H4 (cell line): ENCODE results near the gene ABCB9. TPM values are rescaled to one million over a fixed set of nuclear protein-coding genes. Genes with fewer than 3 reads are reported as not detected.
A peak's percentile ranks its signal among the peaks of the same experiment; 100 is the strongest.

Source experiments
- DNase-seq: peaks from one replicate; pipeline ENCODE4 v3.0.0-alpha.2; 2015; ENCODE audit warnings: low spot score
- total RNA-seq: library from RNA; depleted of rRNA; stranded (reverse); fragments of >200 nt; shearing (Covaris generic); gene quantifications from 2 replicates; pipeline ENCODE4 v1.2.3, GENCODE V29; 2014

The ABCB9 gene
- total RNA-seq, 1 experiment from 2014 or later = 6.5 TPM

- no peak for DNase-seq
Observed at GRCh38 chr12:122963941-122964265, 2.4 kb downstream of the ABCB9 start.

DNA sequence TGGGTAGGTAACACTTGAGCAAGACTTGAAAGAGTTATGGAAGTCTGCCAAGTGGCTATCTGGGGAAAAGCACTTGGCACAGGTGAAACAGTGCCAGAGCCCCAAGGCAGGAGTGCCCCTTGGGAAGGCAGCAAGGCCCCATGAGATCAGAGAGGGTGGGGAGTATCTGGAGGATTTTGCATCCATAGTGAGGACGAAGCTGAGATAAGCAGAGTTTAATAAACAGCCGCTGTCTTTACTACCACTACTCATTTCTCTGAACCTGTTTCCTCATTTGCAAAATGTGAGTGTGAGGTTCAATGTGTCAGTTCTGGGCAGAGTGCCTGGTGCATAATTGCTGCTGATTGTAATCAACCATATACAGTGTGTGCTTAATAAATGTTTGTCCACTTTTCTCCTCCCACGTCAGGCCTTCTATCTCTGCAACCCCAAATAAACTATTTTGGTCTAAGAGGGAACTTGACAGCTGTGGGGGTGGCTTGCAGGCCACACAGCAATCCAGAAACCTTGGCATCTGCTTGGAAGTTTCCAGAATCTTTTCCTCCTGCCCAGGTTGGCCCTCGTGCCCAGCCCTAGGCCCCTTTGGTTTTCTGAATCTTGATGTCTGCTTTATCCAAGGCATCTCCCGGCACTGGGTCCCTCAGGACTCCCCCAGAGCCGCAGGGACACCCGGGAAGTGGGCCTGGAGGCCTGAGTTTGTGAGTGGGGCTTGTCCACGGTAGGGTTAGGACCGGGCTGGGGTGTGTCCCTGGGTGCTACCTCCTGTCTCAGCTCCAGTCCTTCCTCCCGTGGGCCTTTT lies 4.5 kb downstream of the ABCB9 start:
- no peak for DNase-seq

GRCh38 chr12:122960193-122960569 lies 6.1 kb downstream of the ABCB9 start:
- no peak for DNase-seq

DNA sequence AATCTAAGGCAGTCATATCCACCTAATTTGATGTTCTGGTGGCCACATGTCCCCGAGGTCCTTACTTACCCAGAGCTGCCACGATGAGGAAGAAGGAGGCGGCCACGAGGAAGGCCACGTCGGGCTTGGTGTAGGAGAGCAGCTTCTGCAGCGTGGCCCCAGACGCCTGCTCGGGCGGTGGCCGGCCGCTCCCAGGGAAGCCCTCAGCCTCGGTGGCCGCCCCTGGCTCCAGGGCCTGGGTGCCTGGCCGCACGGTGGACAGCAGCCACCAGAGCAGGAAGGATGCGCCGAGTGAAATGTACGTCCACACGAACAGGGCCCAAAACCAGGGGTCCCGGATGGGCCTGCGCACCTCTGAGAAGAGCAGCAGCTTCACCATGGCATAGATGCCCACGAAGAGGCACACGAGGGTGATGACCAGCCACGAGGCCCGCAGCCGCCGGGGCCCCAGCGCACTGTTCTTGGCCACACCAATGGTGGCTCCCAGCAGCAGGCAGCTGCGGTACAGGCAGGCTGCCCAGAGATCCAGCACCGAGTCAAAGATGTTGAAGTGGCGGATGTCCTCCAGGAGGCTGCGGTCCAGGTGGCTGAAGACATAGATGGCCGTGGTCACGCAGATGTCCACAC lies 6.6 kb downstream of the ABCB9 start:
- no peak for DNase-seq

- DNase-seq = no peak
Observed at GRCh38 chr12:122958198-122958888, 7.9 kb downstream of the ABCB9 start.

DNA sequence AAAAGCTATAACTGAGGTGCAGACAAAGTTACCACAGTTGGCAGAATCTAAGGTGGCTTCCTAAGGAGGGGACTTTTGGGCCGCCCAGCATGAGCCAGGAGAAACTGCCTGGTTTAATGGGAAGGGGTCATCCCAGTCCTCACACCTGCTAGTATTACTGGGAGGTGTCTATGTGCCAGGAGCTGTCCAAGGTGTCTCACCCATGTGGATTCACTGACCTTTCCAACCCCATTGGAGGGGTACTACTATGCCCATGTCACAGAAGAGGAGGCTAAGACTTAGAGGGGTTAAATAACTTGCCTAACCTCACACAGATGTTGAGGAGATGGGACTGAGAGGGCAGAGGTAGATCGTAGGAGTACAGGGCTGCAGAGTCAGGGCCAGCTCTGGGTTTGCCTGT lies 10.2 kb downstream of the ABCB9 start:
- no peak for DNase-seq

GRCh38 chr12:122955156-122955555 lies 11.1 kb downstream of the ABCB9 start:
- no peak for DNase-seq

- DNase-seq = peak; percentile 64
Observed at GRCh38 chr12:122951979-122952892, 14.0 kb downstream of the ABCB9 start.

GRCh38 chr12:122951406-122951805 lies 14.9 kb downstream of the ABCB9 start:
- DNase-seq = no peak

GRCh38 chr12:122949816-122950675 lies 16.2 kb downstream of the ABCB9 start:
- DNase-seq = no peak

- no peak for DNase-seq
Observed at GRCh38 chr12:122949405-122949804, 16.9 kb downstream of the ABCB9 start.

DNA sequence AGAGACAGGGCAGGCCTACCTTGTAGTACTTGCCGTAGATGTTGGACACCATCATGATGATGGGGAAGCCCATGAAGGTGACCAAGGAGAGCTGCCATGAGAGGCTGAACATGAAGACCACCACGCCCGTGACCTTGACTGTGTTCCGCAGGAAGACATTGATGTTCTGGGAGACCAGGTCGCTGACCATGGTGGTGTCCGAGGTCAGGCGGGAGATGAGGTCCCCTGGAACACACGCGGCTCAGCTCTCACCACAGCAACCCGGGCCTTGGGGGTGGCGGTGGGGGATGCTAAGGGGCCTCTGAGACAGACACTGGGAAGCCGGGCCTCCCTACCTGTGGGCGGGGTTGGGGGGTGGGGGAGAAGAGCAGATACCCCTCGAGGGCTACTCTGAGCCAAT lies 17.7 kb downstream of the ABCB9 start:
- no peak for DNase-seq

DNA sequence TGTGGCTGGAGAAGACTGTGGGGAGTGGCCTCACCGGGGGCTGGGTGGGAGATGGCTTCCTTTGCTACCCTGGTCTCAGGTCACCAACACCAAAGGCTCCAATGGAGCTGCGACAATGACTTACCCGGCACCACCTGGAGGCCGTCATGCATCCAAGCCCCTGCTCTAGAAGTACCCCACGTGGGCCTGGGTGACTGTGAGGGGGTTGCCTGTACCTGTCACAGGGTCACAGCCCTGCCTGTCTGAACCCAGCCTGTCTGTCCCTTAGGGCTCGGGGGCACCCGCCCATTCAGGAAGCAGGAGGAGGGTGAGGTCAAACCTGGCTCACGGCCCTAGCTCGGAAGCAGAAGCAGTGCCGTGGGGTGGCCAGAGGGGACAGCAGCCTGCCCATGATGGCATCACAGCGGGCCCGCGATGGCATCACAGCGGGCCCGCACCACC lies 18.9 kb downstream of the ABCB9 start:
- peak; percentile 83 for DNase-seq

- DNase-seq = peak; percentile 100
Observed at GRCh38 chr12:122946690-122947341, 19.4 kb downstream of the ABCB9 start.

GRCh38 chr12:122944605-122945592 lies 21.4 kb downstream of the ABCB9 start:
- DNase-seq = peak; percentile 94

DNA sequence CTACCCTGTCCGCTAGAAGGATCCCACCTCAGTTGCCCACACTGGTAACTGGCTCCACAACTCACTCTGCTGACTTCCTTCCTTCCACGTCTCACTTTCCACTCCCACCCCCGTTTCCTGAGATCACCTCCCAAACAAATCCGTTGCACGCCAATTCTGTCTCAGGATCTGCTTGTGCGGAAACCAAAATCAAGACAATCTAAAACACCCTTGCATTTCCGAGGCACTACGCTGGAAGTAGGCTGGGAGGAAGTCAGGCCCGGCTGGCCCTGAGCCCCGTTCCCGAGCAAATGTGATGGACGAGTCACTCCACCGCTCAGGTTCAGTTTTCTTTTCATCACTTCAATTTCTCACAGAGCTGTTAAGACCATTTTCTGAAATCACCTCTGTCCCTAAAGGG lies 23.1 kb downstream of the ABCB9 start:
- DNase-seq = no peak

GRCh38 chr12:122942637-122943036 lies 23.6 kb downstream of the ABCB9 start:
- peak; percentile 54 for DNase-seq

DNA sequence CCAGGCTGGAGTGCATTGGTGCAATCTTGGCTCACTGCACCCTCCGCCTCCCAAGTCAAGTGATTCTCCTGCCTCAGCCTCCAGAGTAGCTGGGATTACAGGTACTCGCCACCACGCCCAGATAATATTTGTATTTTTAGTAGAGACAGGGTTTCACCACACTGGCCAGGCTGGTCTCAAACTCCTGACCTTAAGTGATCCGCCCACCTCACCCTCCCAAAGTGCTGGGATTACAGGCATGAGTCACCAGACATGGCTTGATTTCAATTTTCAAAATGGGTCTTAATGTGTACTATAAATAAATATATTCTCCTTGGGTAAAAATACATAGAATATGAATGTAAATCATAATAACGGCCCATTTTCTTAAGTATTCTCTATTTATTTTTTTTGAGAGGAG lies 24.9 kb downstream of the ABCB9 start:
- DNase-seq = peak; percentile 51

- no peak for DNase-seq
Observed at GRCh38 chr12:122939125-122939524, 27.1 kb downstream of the ABCB9 start.
